Spleen (tissue), 7 donors: ENCODE data around the gene DYNC2I2.

ENCODE experiments used
- POLR2A ChIP-seq, 3 donors: fragments of 450-650 bp; IDR thresholded peaks; one replicate each; pipeline ENCODE4 v1.5.1; 2017; ENCODE audit warnings: antibody characterized with exemption in 3 of 3, mild to moderate bottlenecking in 1 of 3
- POLR2AphosphoS5 ChIP-seq, 3 donors: sonication (generic); formaldehyde crosslinking; IDR thresholded peaks; one replicate each; pipeline ENCODE4 v1.5.1; 2017; ENCODE audit warnings: antibody characterized with exemption in 3 of 3
- TF ChIP-seq, protein P1 (sequence below), 11 experiments: fragments of 200-600 bp in 7 of 11; fragments of 450-650 bp in 4 of 11; sonication (generic) in 4 of 11; IDR thresholded peaks in 8 of 11; conservative IDR thresholded peaks in 3 of 11; 1 replicate in 7 of 11; 2 replicates in 4 of 11; pipeline versions ENCODE4 v1.4.0 to v1.8.0; 2016 to 2021; ENCODE audit warnings: antibody characterized with exemption in 11 of 11, inconsistent platforms in 4 of 11, mild to moderate bottlenecking in 1 of 11
- donor health status: DM: no; HTN: no; CAD: no; lungs with moderate emphysema.
- donor health status: DM: no; HTN: no; CAD: no.
- donor health status: DM: no; HTN: no; CAD: no.

- TF ChIP-seq, protein P1, sequence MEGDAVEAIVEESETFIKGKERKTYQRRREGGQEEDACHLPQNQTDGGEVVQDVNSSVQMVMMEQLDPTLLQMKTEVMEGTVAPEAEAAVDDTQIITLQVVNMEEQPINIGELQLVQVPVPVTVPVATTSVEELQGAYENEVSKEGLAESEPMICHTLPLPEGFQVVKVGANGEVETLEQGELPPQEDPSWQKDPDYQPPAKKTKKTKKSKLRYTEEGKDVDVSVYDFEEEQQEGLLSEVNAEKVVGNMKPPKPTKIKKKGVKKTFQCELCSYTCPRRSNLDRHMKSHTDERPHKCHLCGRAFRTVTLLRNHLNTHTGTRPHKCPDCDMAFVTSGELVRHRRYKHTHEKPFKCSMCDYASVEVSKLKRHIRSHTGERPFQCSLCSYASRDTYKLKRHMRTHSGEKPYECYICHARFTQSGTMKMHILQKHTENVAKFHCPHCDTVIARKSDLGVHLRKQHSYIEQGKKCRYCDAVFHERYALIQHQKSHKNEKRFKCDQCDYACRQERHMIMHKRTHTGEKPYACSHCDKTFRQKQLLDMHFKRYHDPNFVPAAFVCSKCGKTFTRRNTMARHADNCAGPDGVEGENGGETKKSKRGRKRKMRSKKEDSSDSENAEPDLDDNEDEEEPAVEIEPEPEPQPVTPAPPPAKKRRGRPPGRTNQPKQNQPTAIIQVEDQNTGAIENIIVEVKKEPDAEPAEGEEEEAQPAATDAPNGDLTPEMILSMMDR (IDR thresholded peaks at IDR 0.05 in 8 of 11, conservative IDR thresholded peaks at IDR 0.05 in 3 of 11), result no peak
- TF ChIP-seq POLR2AphosphoS5 (IDR thresholded peaks at IDR 0.05), result no peak
- no peak for TF ChIP-seq POLR2A (IDR thresholded peaks at IDR 0.05)
Measured at GRCh38 chr9:128619127-128619526, 37.5 kb downstream of the DYNC2I2 start.
